ENCODE data around the gene OR52N1. TPM values are rescaled to one million over a fixed set of nuclear protein-coding genes. Genes with fewer than 3 reads are reported as not detected.
A peak's percentile ranks its signal among the peaks of the same experiment; 100 is the strongest.

OR52N1 gene
- total and polyA plus RNA-seq, 9 of the 15 experiments (the other 6 are each of a cell fraction or from before 2014, with no cell fraction given) = not detected

DNA sequence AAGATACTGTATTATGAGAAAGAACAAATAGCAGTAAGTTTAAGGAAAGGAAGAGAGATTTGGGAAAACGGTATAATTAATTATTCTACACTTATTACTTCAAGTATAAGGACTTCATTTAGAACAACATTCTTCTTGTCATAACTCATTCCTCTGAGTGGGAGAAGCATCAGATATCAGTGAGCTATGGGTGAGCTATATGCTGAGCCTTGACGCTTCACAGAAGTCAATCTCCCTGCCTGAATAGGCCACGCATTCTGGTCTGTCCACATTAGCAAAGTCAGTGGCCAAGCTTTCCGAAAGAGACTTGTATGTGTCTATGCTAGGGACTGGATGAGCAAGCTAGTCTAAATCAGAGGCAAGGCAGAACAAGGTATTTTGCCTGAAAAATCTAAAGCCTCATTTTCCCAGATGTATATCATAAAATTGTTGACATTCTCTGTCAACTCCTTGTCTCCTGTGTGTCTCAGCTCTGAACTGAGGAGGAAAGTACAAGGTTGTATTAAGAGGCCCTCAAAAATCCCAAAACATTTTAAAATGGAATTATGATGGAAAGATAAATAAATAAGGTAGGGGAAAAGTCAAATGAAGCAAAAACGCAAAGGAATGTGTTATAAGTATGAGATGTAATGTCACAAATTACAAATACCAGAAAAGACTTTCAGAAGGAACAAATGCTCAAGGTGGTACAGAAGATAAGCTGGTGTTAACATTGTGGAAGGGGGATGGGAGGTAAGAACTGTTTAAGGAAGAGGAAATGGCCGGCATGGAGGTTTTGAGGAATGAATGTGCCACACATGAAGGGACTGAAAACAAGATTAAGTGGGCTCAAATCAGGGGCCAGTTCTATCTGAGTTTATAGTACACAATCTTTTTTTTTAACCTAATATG, 19.1 kb upstream of the OR52N1 start (continued):
- no peak for TF ChIP-seq ZBTB11 (CRISPR knock-in tag; IDR thresholded peaks at IDR 0.05)
- no peak for TF ChIP-seq CEBPB (tag; IDR thresholded peaks at IDR 0.05)
- TF ChIP-seq, protein P1, sequence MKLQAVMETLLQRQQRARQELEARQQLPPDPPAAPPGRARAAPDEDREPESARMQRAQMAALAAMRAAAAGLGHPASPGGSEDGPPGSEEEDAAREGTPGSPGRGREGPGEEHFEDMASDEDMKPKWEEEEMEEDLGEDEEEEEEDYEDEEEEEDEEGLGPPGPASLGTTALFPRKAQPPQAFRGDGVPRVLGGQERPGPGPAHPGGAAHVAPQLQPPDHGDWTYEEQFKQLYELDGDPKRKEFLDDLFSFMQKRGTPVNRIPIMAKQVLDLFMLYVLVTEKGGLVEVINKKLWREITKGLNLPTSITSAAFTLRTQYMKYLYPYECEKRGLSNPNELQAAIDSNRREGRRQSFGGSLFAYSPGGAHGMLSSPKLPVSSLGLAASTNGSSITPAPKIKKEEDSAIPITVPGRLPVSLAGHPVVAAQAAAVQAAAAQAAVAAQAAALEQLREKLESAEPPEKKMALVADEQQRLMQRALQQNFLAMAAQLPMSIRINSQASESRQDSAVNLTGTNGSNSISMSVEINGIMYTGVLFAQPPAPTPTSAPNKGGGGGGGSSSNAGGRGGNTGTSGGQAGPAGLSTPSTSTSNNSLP (IDR thresholded peaks at IDR 0.05; ENCODE audit: borderline replicate concordance, low read depth, low read length) = no peak
- TF ChIP-seq CBFA2T3 (IDR thresholded peaks at IDR 0.05) = peak; percentile 90
- TF ChIP-seq EZH2 (IDR thresholded peaks at IDR 0.05; ENCODE audit: borderline replicate concordance, low read depth, low read length) = no peak
- TF ChIP-seq ZFPM2 (CRISPR knock-in tag; IDR thresholded peaks at IDR 0.05) = no peak
- peak; percentile 62; the same call in 1 of the 2 replicates for TF ChIP-seq PML (IDR thresholded peaks at IDR 0.05; ENCODE audit: low read length)
- TF ChIP-seq RNF2 (IDR thresholded peaks at IDR 0.05) = peak; percentile 54; the same call in 1 of the 2 replicates
- peak; percentile 40 to 45; a peak in 3 of 4 replicates for TF ChIP-seq FOXK2 (conservative IDR thresholded peaks at IDR 0.05 in 1 of 2, IDR thresholded peaks at IDR 0.05 in 1 of 2; ENCODE audit: low read depth in 2 of 2)
- TF ChIP-seq MBD2 (IDR thresholded peaks at IDR 0.05; ENCODE audit: borderline replicate concordance, low read depth) = no peak
- TF ChIP-seq NBN (IDR thresholded peaks at IDR 0.05; ENCODE audit: low read depth) = 0 out of 2 replicates have a peak, but pooled peaks have one; percentile 68
- TF ChIP-seq ZNF507 (tag; conservative IDR thresholded peaks at IDR 0.05) = no peak
- TF ChIP-seq MAFK (IDR thresholded peaks at IDR 0.05; ENCODE audit: low read length) = no peak
- TF ChIP-seq, protein P2, sequence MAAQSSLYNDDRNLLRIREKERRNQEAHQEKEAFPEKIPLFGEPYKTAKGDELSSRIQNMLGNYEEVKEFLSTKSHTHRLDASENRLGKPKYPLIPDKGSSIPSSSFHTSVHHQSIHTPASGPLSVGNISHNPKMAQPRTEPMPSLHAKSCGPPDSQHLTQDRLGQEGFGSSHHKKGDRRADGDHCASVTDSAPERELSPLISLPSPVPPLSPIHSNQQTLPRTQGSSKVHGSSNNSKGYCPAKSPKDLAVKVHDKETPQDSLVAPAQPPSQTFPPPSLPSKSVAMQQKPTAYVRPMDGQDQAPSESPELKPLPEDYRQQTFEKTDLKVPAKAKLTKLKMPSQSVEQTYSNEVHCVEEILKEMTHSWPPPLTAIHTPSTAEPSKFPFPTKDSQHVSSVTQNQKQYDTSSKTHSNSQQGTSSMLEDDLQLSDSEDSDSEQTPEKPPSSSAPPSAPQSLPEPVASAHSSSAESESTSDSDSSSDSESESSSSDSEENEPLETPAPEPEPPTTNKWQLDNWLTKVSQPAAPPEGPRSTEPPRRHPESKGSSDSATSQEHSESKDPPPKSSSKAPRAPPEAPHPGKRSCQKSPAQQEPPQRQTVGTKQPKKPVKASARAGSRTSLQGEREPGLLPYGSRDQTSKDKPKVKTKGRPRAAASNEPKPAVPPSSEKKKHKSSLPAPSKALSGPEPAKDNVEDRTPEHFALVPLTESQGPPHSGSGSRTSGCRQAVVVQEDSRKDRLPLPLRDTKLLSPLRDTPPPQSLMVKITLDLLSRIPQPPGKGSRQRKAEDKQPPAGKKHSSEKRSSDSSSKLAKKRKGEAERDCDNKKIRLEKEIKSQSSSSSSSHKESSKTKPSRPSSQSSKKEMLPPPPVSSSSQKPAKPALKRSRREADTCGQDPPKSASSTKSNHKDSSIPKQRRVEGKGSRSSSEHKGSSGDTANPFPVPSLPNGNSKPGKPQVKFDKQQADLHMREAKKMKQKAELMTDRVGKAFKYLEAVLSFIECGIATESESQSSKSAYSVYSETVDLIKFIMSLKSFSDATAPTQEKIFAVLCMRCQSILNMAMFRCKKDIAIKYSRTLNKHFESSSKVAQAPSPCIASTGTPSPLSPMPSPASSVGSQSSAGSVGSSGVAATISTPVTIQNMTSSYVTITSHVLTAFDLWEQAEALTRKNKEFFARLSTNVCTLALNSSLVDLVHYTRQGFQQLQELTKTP (IDR thresholded peaks at IDR 0.05; ENCODE audit: low read depth in 1 of 2, partially characterized antibody in 2 of 2) = peak in 1 of 2 experiments; percentile 60
- TF ChIP-seq TCF7 (IDR thresholded peaks at IDR 0.05; ENCODE audit: borderline replicate concordance) = no peak
- TF ChIP-seq ZNF184 (CRISPR knock-in tag; IDR thresholded peaks at IDR 0.05) = no peak
- no peak for TF ChIP-seq KLF6 (CRISPR knock-in tag; IDR thresholded peaks at IDR 0.05; ENCODE audit: borderline replicate concordance)
- no peak for TF ChIP-seq ZKSCAN1 (IDR thresholded peaks at IDR 0.05; ENCODE audit: low read depth, low read length)
